Peyer's patch (tissue), 4 donors: ENCODE data around the gene PAQR6.

Experiments used
- POLR2A ChIP-seq, 2 donors: fragments of 450-650 bp; IDR thresholded peaks; one replicate each; pipeline ENCODE4 v1.5.1; 2017; ENCODE audit warnings: antibody characterized with exemption in 2 of 2, mild to moderate bottlenecking in 2 of 2, moderate library complexity in 2 of 2
- TF ChIP-seq, protein P1 (sequence below), 6 experiments: fragments of 450-650 bp in 4 of 6; fragments of 200-600 bp in 2 of 6; sonication (generic) in 1 of 6; IDR thresholded peaks; one replicate each; pipeline ENCODE4 v1.5.1; 2017 to 2019; ENCODE audit warnings: antibody characterized with exemption in 6 of 6, mild to moderate bottlenecking in 3 of 6, moderate library complexity in 1 of 6

DNA sequence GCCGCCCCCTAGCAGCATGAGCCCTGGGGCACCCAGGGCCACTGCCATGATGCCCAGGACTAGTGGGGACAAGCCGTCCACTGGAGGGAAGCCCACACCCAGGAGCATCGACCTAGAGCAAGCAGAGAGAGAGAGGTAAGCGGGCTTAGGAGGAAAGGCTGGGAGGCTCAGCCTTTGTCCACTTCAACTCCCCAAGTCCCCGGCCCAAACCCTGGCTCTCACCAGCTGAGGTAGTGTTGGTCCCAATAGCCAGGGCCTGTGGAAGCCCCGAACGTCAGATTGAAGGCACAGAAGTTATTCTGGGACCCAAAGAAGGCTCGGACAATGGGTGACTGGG, 45.2 kb upstream of the PAQR6 start:
- TF ChIP-seq, protein P1, sequence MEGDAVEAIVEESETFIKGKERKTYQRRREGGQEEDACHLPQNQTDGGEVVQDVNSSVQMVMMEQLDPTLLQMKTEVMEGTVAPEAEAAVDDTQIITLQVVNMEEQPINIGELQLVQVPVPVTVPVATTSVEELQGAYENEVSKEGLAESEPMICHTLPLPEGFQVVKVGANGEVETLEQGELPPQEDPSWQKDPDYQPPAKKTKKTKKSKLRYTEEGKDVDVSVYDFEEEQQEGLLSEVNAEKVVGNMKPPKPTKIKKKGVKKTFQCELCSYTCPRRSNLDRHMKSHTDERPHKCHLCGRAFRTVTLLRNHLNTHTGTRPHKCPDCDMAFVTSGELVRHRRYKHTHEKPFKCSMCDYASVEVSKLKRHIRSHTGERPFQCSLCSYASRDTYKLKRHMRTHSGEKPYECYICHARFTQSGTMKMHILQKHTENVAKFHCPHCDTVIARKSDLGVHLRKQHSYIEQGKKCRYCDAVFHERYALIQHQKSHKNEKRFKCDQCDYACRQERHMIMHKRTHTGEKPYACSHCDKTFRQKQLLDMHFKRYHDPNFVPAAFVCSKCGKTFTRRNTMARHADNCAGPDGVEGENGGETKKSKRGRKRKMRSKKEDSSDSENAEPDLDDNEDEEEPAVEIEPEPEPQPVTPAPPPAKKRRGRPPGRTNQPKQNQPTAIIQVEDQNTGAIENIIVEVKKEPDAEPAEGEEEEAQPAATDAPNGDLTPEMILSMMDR (IDR thresholded peaks at IDR 0.05) = no peak
- TF ChIP-seq POLR2A (IDR thresholded peaks at IDR 0.05) = no peak
